A549 (cell line): ENCODE data around the gene LSM14B.

Experiments
- BHLHE40 ChIP-seq: IDR thresholded peaks from 2 replicates; pipeline ENCODE4 v1.6.1; 2012; ENCODE audit warnings: low read depth, low read length, inconsistent platforms
- CHD2 ChIP-seq: fragments of 150-350 bp; IDR thresholded peaks from 2 replicates; pipeline ENCODE4 v1.6.1; 2014; ENCODE audit warnings: low read length; ENCODE audit not compliant: partially characterized antibody
- ESRRA ChIP-seq: fragments of 150-350 bp; IDR thresholded peaks from 2 replicates; pipeline ENCODE4 v1.6.1; 2014; ENCODE audit warnings: mild to moderate bottlenecking, low read length, borderline replicate concordance
- MYC ChIP-seq: IDR thresholded peaks from 2 replicates; pipeline ENCODE4 v1.6.1; 2012; ENCODE audit warnings: mild to moderate bottlenecking, inconsistent platforms, low read length, improper control_type of control experiment, borderline replicate concordance
- POLR2A ChIP-seq: IDR thresholded peaks from 2 replicates; pipeline ENCODE4 v1.6.1; 2012; ENCODE audit warnings: mild to moderate bottlenecking, low read length
- RCOR1 ChIP-seq: fragments of 150-350 bp; IDR thresholded peaks from 2 replicates; pipeline ENCODE4 v1.6.1; 2014; ENCODE audit warnings: antibody characterized with exemption, low read length, low read depth
- RNF2 ChIP-seq: fragments of 200-600 bp; sonication (generic); IDR thresholded peaks from 2 replicates; pipeline ENCODE4 v1.6.1; 2016; ENCODE audit warnings: low read depth, mild to moderate bottlenecking, antibody characterized with exemption, moderate library complexity, borderline replicate concordance
- SMC3 ChIP-seq: fragments of >200 bp; sonication (Bioruptor Twin); formaldehyde crosslinking; IDR thresholded peaks from 3 replicates; pipeline ENCODE4 v1.6.1; 2018; ENCODE audit warnings: inconsistent platforms
- TF ChIP-seq, protein P1 (sequence below): fragments of >200 bp; sonication (Bioruptor Twin); formaldehyde crosslinking; IDR thresholded peaks from 3 replicates; pipeline ENCODE4 v1.5.1; 2016
- TF ChIP-seq, protein P2 (sequence below): fragments of 200-600 bp; sonication (generic); IDR thresholded peaks from 2 replicates; pipeline ENCODE4 v1.6.1; 2016; ENCODE audit warnings: antibody characterized with exemption, mild to moderate bottlenecking, moderate library complexity
- TF ChIP-seq, protein P3 (sequence below): IDR thresholded peaks from 2 replicates; pipeline ENCODE4 v1.6.1; 2012

DNA sequence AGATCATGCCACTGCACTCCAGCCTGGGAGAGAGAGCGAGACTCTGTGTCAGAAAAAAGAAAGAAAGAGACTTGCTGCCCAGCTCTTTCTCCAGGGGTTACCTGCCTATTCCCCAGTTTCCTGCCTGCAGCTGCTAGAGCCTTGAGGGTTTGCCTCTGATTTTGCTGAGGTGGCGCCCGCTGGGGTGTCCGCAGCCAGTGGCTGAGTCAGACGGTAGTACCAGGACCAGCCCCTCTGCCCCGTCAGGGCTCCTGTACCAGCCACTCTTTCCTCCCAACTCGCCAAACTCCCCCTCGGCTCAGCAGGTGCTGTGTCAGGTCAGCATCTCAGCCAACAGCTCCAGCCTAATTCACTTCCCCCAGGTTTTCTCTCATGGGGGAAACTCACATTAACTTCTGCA lies 7.4 kb upstream of the LSM14B start:
- TF ChIP-seq, protein P1, sequence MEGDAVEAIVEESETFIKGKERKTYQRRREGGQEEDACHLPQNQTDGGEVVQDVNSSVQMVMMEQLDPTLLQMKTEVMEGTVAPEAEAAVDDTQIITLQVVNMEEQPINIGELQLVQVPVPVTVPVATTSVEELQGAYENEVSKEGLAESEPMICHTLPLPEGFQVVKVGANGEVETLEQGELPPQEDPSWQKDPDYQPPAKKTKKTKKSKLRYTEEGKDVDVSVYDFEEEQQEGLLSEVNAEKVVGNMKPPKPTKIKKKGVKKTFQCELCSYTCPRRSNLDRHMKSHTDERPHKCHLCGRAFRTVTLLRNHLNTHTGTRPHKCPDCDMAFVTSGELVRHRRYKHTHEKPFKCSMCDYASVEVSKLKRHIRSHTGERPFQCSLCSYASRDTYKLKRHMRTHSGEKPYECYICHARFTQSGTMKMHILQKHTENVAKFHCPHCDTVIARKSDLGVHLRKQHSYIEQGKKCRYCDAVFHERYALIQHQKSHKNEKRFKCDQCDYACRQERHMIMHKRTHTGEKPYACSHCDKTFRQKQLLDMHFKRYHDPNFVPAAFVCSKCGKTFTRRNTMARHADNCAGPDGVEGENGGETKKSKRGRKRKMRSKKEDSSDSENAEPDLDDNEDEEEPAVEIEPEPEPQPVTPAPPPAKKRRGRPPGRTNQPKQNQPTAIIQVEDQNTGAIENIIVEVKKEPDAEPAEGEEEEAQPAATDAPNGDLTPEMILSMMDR, result no peak
- TF ChIP-seq, protein P2, sequence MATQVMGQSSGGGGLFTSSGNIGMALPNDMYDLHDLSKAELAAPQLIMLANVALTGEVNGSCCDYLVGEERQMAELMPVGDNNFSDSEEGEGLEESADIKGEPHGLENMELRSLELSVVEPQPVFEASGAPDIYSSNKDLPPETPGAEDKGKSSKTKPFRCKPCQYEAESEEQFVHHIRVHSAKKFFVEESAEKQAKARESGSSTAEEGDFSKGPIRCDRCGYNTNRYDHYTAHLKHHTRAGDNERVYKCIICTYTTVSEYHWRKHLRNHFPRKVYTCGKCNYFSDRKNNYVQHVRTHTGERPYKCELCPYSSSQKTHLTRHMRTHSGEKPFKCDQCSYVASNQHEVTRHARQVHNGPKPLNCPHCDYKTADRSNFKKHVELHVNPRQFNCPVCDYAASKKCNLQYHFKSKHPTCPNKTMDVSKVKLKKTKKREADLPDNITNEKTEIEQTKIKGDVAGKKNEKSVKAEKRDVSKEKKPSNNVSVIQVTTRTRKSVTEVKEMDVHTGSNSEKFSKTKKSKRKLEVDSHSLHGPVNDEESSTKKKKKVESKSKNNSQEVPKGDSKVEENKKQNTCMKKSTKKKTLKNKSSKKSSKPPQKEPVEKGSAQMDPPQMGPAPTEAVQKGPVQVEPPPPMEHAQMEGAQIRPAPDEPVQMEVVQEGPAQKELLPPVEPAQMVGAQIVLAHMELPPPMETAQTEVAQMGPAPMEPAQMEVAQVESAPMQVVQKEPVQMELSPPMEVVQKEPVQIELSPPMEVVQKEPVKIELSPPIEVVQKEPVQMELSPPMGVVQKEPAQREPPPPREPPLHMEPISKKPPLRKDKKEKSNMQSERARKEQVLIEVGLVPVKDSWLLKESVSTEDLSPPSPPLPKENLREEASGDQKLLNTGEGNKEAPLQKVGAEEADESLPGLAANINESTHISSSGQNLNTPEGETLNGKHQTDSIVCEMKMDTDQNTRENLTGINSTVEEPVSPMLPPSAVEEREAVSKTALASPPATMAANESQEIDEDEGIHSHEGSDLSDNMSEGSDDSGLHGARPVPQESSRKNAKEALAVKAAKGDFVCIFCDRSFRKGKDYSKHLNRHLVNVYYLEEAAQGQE, result no peak
- TF ChIP-seq ESRRA, result no peak
- no peak for TF ChIP-seq CHD2
- TF ChIP-seq BHLHE40, result no peak
- TF ChIP-seq RNF2, result no peak
- no peak for TF ChIP-seq RCOR1
- TF ChIP-seq, protein P3, sequence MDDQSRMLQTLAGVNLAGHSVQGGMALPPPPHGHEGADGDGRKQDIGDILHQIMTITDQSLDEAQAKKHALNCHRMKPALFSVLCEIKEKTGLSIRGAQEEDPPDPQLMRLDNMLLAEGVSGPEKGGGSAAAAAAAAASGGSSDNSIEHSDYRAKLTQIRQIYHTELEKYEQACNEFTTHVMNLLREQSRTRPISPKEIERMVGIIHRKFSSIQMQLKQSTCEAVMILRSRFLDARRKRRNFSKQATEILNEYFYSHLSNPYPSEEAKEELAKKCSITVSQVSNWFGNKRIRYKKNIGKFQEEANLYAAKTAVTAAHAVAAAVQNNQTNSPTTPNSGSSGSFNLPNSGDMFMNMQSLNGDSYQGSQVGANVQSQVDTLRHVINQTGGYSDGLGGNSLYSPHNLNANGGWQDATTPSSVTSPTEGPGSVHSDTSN, result no peak
- TF ChIP-seq MYC, result no peak
- TF ChIP-seq POLR2A, result no peak
- TF ChIP-seq SMC3, result no peak
